Hindlimb muscle (tissue), 1 donor: ENCODE data around the gene RXRA. TPM values are rescaled to one million over a fixed set of nuclear protein-coding genes. Genes with fewer than 3 reads are reported as not detected.

Experiments
- DNase-seq: peaks from one replicate; pipeline ENCODE4 v3.0.0-alpha.2; 2013
- polyA plus RNA-seq: library from polyadenylated mRNA; unstranded; fragments of 120-200 nt; gene quantifications from one replicate; pipeline ENCODE4 v1.2.1, GENCODE V29; 2013; ENCODE audit not compliant: insufficient read length

Gene RXRA
- polyA plus RNA-seq, 1 donor: 38.0 TPM

- DNase-seq: peak; percentile 93
Measured at GRCh38 chr9:134455934-134456755, 129.9 kb downstream of the RXRA start.

GRCh38 chr9:134456756-134457305, 130.6 kb downstream of the RXRA start:
- DNase-seq: no peak

DNA sequence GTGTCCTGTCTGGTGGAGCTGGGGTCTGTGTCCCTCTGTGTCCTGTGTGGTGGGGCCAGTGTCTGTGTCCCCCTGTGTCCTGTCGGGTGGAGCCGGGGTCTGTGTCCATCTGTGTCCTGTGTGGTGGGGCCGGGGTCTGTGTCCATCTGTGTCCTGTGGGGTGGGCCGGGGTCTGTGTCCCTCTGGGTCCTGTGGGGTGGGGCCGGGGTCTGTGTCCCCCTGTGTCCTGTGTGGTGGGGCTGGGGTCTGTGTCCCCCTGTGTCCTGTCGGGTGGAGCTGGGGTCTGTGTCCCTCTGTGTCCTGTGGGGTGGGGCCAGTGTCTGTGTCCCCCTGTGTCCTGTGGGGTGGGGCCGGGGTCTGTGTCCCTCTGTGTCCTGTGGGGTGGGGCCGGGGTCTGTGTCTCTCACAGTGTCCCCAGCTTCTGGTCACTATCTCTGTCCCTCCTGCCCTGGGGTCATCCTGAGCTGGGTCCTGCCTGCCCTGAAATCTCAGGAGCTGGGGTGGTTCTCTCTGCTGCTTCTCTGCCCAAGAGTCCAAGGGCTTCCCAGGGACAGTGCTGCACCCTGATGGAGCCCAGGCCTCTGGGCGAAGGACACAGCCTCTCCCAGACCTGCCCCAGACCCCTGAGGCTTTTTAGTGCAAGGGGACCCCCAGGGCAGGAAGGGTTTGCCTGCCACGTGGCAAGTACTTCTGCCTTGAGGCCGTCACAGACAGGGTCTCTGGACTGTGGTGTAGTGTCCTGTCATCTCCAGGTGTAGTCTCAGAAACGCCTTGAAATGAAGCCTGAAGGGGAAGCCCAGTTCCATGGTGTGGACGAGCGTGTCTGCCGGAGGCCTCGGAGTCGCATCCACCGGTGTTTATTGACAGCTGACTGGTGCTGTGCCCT, 131.3 kb downstream of the RXRA start:
- DNase-seq: no peak

DNA sequence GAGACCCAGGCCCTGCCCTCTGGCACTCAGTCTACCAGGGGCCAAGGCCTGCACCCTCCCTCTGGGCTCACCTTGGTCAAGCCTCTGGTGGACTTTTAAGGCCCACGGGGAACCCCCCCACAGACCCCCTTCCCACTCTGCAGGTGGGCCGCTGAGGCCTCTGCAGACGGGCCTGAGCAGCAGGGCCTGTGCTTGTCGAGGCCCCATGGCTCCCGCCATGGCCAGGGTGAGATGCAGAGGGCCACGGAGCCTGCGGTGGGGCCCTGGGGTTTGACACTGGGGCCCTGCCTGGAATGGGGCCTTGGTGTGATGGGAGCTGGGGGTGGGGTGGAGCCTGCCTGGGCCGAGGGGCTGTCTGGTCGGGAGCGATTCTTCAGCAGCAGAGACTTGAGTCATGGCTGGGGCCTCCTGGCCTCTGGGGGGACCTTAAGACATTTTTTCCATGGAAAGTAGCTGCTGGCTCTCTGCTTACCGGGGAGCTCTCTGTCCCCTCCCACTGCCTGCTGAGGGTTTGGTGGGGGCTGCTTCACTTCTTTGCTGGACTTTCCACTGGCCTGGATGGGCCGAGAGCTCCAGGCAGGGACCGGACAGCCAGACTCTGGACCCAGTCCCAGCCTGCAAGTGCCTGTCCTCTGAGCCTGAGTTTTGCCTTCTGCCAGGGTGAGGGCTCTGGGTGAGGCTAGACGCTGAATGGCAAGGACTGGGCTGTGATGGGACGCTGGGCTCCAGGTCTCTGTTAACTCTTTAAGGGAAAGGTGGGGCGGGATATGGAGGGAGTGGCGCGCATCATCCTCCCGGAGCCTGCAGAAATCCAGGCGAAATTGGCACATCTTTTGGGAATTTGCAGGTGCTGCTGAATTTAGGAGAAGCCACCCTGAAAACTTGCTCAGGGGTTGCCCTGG, 132.2 kb downstream of the RXRA start:
- DNase-seq: peak; percentile 92

DNA sequence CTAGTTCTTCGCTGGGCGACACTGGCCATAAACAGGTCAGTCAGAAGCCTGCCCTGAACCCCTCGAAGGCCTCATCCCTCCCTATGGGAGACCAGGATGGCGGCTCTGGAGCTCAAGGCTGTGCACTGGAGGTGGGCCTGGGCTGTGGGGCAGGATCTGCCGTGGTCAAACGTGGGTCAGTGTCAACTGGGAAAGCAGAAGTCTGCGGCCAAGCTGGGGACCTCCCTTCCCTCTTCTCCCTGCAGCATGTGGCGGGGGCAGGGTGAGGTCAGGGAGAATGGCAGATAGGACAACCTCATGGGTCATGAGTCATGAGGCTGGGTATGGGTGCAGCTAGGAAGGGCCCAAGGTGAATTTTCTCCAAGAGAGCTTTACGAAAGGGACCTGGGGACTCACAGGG, 132.9 kb downstream of the RXRA start:
- no peak for DNase-seq

GRCh38 chr9:134459573-134459972, 133.3 kb downstream of the RXRA start:
- no peak for DNase-seq

DNA sequence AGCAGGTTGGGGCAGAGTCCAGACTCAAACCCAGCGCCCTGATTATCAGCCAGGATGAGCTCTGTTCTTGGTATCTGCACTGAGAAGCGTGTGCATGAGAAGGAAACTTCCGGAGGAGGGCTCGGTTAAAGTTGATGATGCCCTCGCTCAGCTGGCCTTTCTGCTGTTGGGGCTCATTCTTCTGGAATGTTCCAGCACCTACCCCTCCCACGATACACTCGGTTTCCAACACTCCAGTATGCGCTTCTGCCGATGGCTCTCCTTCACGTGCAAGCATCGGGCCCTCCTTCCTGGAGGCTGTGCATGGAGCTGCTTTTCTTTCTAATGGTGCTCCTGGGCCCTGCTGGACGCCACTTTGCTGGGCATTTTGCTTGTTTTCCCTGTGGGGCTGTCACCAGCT, 134.0 kb downstream of the RXRA start:
- DNase-seq: no peak

- DNase-seq: no peak
Measured at GRCh38 chr9:134460896-134461295, 134.6 kb downstream of the RXRA start.

DNA sequence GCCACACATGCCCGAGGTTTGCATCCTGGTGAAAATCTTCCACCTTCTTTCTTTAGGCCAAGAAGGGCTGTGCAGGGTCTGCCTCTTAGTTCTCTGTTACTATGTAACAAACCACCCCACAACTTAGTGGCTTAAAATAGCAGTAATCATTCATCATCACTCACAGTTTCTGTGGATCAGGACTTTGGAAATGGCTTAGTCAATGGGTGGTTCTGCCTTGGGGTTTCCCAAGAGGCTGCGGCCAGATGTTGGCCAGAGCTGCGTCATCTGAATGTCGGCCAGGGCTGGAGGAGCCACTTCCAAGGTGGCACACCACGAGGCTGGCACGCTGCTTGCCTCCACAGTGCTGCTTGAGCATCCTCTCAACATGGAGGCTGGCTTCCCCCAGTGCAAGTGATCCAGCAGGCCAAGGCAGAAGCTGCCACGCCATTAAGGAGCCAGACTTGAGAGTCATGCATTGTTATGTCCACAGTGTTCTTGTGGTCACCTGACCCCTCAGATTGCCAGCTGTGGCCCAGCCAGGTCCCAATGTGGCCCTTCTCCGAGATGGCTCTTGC, 135.2 kb downstream of the RXRA start:
- DNase-seq: no peak

GRCh38 chr9:134462318-134462717, 136.1 kb downstream of the RXRA start:
- DNase-seq: no peak

- DNase-seq: no peak
Measured at GRCh38 chr9:134463280-134463679, 137.0 kb downstream of the RXRA start.

DNA sequence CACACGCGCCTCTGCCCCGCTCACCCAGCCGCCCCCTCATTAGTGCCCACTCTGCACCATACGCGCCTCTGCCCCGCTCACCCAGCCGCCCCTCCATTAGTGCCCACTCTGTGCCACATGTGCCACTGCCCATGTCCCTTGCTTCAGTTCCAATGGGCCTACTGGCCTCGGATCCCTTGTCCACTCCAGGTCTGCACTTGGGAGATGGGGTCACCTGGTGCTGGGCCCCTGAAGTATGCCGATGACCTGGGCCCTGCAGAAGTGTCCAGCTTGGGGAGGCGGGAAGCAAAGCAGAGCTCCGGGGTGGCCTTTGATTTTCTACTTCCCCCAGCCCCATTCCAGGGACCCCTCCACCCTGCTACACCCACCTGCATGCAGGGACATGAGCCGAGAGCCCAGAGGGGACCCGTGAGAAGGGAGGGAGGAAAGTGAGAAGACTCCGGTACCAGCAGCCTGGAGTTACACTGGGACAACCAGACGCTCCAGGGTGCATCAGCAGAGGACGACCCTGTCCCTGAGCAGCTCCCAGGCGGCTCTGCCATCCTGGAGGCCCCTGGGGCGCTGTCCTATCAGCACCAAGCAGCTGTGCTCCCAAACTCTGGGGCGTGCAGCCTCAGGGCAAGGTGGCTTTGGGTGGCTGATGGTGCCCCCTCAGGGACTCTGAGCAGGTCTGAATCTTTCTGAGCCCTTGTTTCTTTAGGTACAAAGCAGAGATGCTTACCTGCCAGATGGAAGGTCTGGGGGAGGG, 140.8 kb downstream of the RXRA start:
- DNase-seq: no peak

- no peak for DNase-seq
Measured at GRCh38 chr9:134468358-134468757, 142.1 kb downstream of the RXRA start.

DNA sequence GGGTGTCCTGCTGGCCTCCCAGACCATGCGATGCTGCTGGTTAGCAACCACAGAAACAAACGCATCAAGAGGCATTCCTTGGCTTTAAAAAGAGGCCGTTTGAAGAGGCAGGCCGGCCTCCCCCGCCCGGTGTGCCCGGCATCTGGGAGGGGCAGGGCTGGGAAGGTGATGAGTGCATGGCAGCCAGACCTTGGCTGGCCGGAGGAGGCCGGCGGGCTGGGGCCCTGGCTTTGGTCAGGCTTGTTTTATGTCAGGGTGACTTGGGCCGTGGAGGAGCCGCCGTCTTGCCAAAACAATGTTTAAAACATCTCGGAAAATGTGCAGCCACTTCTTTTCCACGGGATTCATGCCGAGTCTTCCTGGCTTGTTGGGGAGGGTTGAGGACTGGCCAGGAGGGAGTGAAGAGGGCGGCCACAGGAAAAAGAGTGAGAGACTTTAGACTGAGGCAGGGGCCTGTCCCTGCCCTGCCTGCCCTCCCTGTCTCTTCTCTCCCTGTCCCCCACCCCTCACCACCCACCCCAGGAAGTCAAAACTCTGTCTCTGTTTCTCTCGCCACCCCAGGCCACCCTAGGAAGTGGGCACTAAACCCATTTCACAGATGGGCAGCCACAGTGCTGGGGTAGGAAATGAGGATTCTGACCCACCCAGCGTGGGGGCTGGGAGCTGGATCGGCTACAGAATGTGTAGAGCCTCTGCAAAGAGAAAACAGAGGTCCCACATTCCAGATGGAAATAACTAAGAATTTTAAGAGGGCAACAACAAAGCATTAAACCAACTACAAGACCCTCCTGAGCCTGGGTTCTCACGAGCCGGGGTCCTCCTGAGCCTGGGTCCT, 143.0 kb downstream of the RXRA start:
- DNase-seq: peak; percentile 93

GRCh38 chr9:134472256-134472655, 146.0 kb downstream of the RXRA start:
- no peak for DNase-seq

GRCh38 chr9:134473141-134474054, 147.1 kb downstream of the RXRA start:
- no peak for DNase-seq

DNA sequence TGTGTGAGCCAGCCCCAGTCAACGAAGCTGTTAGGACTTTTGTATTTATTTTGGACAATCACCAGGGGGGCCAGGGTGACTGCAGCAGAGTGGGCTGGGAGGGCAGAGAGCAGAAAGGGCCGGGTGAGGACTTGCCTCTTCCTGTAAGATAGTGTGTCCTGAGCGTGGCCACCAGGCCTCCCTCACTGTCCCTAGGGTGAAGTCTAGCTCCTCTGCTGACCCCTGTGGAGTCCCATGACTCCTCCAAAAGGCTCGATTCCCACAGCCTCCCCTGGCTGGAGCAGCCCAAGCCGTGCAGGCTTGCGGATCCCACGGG, 147.8 kb downstream of the RXRA start:
- DNase-seq: no peak

GRCh38 chr9:134475011-134475790, 148.9 kb downstream of the RXRA start:
- DNase-seq: peak; percentile 94
